Brain microvascular endothelial cell (primary cell): ENCODE results near the gene PRRT1.
A peak's percentile ranks its signal among the peaks of the same experiment; 100 is the strongest.

Experiments used
- DNase-seq: peaks from one replicate; pipeline ENCODE4 v3.0.0-alpha.2; 2020
- H3K27ac ChIP-seq: fragments of 250-450 bp; sonication (Bioruptor Pico); 2 replicates; pipeline ENCODE4 v1.5.1; 2020; ENCODE audit warnings: mild to moderate bottlenecking, moderate library complexity
- H3K27me3 ChIP-seq: fragments of 250-450 bp; sonication (Bioruptor Pico); replicated peaks from 2 replicates; pipeline ENCODE4 v1.5.1; 2020; ENCODE audit warnings: mild to moderate bottlenecking
- H3K36me3 ChIP-seq: fragments of 250-450 bp; sonication (Bioruptor Pico); replicated peaks from 2 replicates; pipeline ENCODE4 v1.5.1; 2020; ENCODE audit warnings: mild to moderate bottlenecking
- H3K4me3 ChIP-seq: 2 replicates; pipeline ENCODE4 v1.5.1; 2011; ENCODE audit warnings: low read depth, mild to moderate bottlenecking, control low read depth, low read length, moderate library complexity
- in situ Hi-C: cut with HindIII; loops from 2 replicates; pipeline ENCODE4 v1.10.0; 2017; ENCODE audit warnings: low sequenced_read_pairs, low pct_ligation_motif_present
- TF ChIP-seq, protein P1 (sequence below): IDR thresholded peaks from 2 replicates; pipeline ENCODE4 v1.5.1; 2011; ENCODE audit warnings: low read depth, mild to moderate bottlenecking, moderate library complexity, low read length, control low read depth, inconsistent platforms; ENCODE audit errors: missing control alignments

PRRT1 gene

DNA sequence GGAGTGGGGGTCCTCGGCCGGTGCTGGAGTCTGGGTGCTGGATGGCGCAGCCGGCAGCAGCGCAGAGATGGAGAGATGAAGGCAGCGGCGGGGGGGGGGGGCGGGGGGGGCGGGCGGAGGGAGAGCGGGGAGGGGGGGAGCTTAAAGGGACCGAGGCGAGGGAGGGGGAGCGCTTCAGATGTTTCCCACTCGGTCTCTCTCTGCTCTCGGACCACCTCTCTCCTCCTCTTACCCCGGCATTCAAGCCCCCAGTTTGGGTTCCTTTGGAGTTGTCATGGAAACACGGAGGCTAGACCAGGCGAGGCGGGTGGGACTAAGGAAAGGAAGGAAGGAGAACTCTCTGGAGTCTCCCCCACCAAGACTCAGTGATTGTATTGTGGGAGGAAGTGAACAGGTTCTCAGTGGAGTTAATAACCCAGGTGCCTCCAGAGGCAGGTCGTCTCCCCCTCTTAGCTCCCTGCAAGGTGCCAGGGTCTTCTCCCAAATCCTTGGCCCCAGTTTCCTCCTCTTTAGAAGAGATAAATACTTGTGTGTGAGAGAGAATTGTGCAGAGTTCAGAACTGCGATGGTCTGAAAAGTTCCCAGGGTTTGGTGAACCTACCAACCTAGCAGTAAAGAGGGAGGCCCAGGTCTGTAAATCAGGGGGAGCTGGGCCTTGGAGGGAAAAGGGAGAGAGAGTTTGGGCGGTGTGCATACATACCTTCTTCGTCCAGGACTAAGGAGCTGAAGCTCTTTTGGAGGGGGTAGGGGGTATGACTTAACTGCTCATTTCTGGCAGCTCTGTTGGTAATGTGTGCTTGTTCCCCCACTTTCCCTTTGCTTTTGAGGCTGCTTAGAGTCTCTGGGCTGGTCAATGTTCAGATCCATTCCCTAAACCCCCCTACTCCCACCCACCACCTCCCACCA is at the start of gene PRRT1:
PRRT1 (minus strand) TSS at position 77 of the 906 bp plus-strand sequence. CDS start 112 bp downstream, outside the sequence.
- H3K36me3 ChIP-seq = peaks cover 4% of the 10 kb centered on the region
- DNase-seq = no peak
- in situ Hi-C loops = no loop called here
- H3K27me3 ChIP-seq = no peaks in the 10 kb centered on the region
- H3K4me3 ChIP-seq = peak within 1 kb of the TSS; percentile 86
- H3K27ac ChIP-seq = peak within 1 kb of the TSS; percentile 80
- TF ChIP-seq, protein P1, sequence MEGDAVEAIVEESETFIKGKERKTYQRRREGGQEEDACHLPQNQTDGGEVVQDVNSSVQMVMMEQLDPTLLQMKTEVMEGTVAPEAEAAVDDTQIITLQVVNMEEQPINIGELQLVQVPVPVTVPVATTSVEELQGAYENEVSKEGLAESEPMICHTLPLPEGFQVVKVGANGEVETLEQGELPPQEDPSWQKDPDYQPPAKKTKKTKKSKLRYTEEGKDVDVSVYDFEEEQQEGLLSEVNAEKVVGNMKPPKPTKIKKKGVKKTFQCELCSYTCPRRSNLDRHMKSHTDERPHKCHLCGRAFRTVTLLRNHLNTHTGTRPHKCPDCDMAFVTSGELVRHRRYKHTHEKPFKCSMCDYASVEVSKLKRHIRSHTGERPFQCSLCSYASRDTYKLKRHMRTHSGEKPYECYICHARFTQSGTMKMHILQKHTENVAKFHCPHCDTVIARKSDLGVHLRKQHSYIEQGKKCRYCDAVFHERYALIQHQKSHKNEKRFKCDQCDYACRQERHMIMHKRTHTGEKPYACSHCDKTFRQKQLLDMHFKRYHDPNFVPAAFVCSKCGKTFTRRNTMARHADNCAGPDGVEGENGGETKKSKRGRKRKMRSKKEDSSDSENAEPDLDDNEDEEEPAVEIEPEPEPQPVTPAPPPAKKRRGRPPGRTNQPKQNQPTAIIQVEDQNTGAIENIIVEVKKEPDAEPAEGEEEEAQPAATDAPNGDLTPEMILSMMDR = no peak

DNA sequence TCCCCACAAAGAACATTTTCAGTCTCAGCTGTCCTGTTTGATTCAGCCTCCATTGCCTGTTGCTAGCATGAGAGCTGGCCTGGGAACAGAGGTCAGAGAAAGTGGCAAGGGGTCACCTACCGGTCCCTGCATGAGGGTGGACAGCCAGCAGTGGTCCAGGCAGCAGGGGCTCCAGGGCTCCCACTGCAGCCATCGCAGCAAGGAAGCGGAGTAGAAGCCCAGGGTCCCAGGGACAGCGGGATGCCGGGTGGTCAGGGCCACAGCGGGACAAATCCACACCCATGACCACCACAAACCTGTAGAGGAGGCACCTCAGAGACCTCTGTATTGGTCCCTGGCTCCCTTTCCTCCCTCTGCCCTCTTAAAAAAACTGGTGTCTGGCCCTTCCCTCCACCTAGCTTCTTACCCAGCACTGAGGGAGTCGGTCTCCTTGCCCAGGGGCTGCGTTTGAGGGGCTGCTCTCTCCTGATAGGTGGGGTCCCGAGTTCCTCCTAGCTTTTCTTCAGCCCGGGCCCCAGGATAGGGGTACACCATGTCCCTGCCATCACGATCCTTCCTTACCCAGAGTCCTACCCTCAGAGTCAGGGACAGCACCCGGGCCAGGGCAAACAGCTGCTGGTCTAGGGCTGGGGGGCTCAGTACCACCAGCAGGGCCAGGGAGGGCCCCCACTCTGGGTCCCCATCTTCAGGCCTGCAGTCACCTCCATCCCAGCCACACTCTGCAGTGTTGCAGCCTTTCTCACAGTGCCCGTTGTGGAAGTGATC is 49.2 kb upstream of the PRRT1 start:
- no peak overlapping the region for H3K27ac ChIP-seq
- DNase-seq = no peak
- TF ChIP-seq, protein P1 = no peak
- H3K4me3 ChIP-seq = no peak overlapping the region
- H3K36me3 ChIP-seq = no peaks in the 10 kb centered on the region
- in situ Hi-C loops = no loop called here
- H3K27me3 ChIP-seq = no peaks in the 10 kb centered on the region

- DNase-seq = no peak
- no peak overlapping the region for H3K4me3 ChIP-seq
- in situ Hi-C loops = no loop called here
- no peak overlapping the region for H3K27ac ChIP-seq
- no peaks in the 10 kb centered on the region for H3K36me3 ChIP-seq
- no peaks in the 10 kb centered on the region for H3K27me3 ChIP-seq
- TF ChIP-seq, protein P1 = no peak
Measured at GRCh38 chr6:32198866-32199265, 47.1 kb upstream of the PRRT1 start.

DNA sequence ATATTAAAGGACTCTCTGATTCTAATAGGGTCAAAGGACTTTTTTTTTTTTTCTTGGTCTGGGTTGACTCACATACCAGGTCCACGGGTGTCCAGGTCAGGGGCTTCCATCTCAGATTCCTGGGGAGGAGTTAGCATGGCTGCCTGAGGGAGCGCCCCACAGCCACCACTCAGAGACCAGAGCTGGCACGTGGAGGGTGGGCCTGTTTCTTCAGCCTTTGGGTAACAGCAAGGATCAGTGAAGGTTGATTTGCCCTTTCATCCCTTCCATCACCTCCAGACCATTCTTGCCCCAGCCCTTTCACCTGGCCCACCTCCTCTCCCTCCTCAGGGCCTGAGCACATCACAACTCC is 46.6 kb upstream of the PRRT1 start:
- in situ Hi-C loops = no loop called here
- Histone ChIP-seq H3K27me3 (no peaks in the 10 kb centered on the region), H3K27ac (no peak overlapping the region), H3K4me3 (no peak overlapping the region), H3K36me3 (no peaks in the 10 kb centered on the region)
- TF ChIP-seq, protein P1 = no peak
- DNase-seq = no peak

DNA sequence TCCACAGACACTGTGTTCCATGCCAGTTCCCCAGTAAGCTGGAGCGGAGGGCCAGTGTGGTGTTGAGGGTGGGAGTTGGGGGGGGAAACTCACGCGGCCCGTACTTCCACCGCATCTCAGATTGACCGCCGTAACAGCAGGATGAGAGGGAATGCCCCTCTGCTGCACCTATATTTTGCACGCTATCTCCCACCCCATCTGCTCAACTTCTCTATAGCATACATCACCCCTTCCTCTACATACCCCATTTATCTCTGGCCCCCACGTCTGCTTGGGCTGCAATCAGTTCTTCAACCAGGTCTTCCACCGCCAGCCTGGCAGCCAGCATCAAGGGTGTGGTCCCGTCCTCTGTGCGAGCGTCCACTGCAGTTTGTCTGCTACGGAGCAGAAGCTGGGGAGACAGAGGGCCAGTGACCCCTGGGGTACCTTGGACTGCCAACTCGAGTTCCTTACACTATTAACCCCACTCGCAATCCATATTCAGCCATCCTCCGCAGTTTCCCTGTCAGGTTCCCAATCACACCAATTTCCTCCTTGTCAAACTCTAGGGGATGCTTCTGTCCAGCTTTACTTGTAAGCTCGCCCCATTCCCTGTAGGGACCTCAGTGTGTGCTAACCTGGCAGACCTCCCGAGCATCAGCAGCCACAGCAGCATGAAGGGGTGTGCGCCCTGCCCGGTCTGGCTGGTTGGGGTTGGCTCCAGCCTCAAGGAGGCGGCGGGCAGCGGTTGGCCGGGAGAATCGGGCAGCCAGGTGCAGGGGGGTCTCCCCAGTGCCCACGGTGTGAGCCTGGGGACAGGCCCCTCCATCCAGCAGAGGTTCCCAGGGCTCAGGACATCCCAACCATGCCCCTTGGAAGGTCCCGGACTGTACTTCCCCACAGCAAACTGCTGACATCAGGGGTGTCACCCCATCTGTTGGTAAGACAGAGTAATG is 45.2 kb upstream of the PRRT1 start:
- no peak for DNase-seq
- TF ChIP-seq, protein P1 = no peak
- H3K27ac ChIP-seq = peak overlapping the region; percentile 98

More for the DNA sequence above, 45.2 kb upstream of the PRRT1 start:
- in situ Hi-C loops = no loop called here
- Histone ChIP-seq H3K4me3 (peak overlapping the region; percentile 80), H3K36me3 (no peaks in the 10 kb centered on the region), H3K27me3 (no peaks in the 10 kb centered on the region)
